ENCODE measurements around the gene CHD9. TPM values are rescaled to one million over a fixed set of nuclear protein-coding genes. Genes with fewer than 3 reads are reported as not detected.

Gene CHD9
- total and polyA plus RNA-seq, 9 donors: 22.6 to 94.8 (median 46.8) TPM

GRCh38 chr16:53058882-53059281 lies 4.1 kb downstream of the CHD9 start:
- peaks cover 10% of the 10 kb centered on the region for H3K36me3 ChIP-seq (ENCODE audit: control insufficient read depth, insufficient read depth, low read length)
- H3K27ac ChIP-seq (ENCODE audit: low read length): no peak overlapping the region
- no peaks in the 10 kb centered on the region for H3K9me3 ChIP-seq (replicated peaks; ENCODE audit: control insufficient read depth, low read depth, low read length)
- H3K27me3 ChIP-seq (ENCODE audit: control insufficient read depth, insufficient read depth, low read length): no peaks in the 10 kb centered on the region
- no peak overlapping the region for H3K4me3 ChIP-seq (ENCODE audit: low read length)
- peaks cover 31% of the 10 kb centered on the region for H3K4me1 ChIP-seq (ENCODE audit: control insufficient read depth, insufficient read depth, low read length)
- 40% methylated on average over 1 of the region's 5 CpGs for WGBS (ENCODE audit: insufficient coverage)
- no peak for DNase-seq

GRCh38 chr16:53059672-53060071 lies 4.9 kb downstream of the CHD9 start:
- H3K36me3 ChIP-seq (ENCODE audit: control insufficient read depth, insufficient read depth, low read length): peaks cover 10% of the 10 kb centered on the region
- no peak for DNase-seq
- H3K4me1 ChIP-seq (ENCODE audit: control insufficient read depth, insufficient read depth, low read length): peaks cover 28% of the 10 kb centered on the region
- WGBS (ENCODE audit: insufficient coverage): no CpG with 5 or more reads among the region's 7 CpGs
- no peaks in the 10 kb centered on the region for H3K9me3 ChIP-seq (replicated peaks; ENCODE audit: control insufficient read depth, low read depth, low read length)
- no peak overlapping the region for H3K27ac ChIP-seq (ENCODE audit: low read length)
- no peak overlapping the region for H3K4me3 ChIP-seq (ENCODE audit: low read length)
- no peaks in the 10 kb centered on the region for H3K27me3 ChIP-seq (ENCODE audit: control insufficient read depth, insufficient read depth, low read length)

- no peak overlapping the region for H3K4me3 ChIP-seq (ENCODE audit: low read length)
- no peaks in the 10 kb centered on the region for H3K27me3 ChIP-seq (ENCODE audit: control insufficient read depth, insufficient read depth, low read length)
- H3K9me3 ChIP-seq (replicated peaks; ENCODE audit: control insufficient read depth, low read depth, low read length): no peaks in the 10 kb centered on the region
- no peak overlapping the region for H3K27ac ChIP-seq (ENCODE audit: low read length)
- no peak for DNase-seq
- H3K36me3 ChIP-seq (ENCODE audit: control insufficient read depth, insufficient read depth, low read length): peaks cover 10% of the 10 kb centered on the region
- H3K4me1 ChIP-seq (ENCODE audit: control insufficient read depth, insufficient read depth, low read length): peaks cover 28% of the 10 kb centered on the region
- WGBS (ENCODE audit: insufficient coverage): 46% methylated on average over 2 of the region's 5 CpGs
Observed at GRCh38 chr16:53061256-53061655, 6.5 kb downstream of the CHD9 start.

GRCh38 chr16:53061701-53062159 lies 6.9 kb downstream of the CHD9 start:
- Histone ChIP-seq H3K27me3 (ENCODE audit: control insufficient read depth, insufficient read depth, low read length) (no peaks in the 10 kb centered on the region), H3K27ac (ENCODE audit: low read length) (no peak overlapping the region), H3K36me3 (ENCODE audit: control insufficient read depth, insufficient read depth, low read length) (peaks cover 10% of the 10 kb centered on the region), H3K9me3 (replicated peaks; ENCODE audit: control insufficient read depth, low read depth, low read length) (no peaks in the 10 kb centered on the region), H3K4me3 (ENCODE audit: low read length) (no peak overlapping the region), H3K4me1 (ENCODE audit: control insufficient read depth, insufficient read depth, low read length) (peaks cover 28% of the 10 kb centered on the region)
- 36% methylated on average over 3 of the region's 3 CpGs for WGBS (ENCODE audit: insufficient coverage)
- no peak for DNase-seq

GRCh38 chr16:53064081-53064578 lies 9.3 kb downstream of the CHD9 start:
- peaks cover 17% of the 10 kb centered on the region for H3K36me3 ChIP-seq (ENCODE audit: control insufficient read depth, insufficient read depth, low read length)
- H3K4me3 ChIP-seq (ENCODE audit: low read length): no peak overlapping the region
- peaks cover 25% of the 10 kb centered on the region for H3K4me1 ChIP-seq (ENCODE audit: control insufficient read depth, insufficient read depth, low read length)
- no peaks in the 10 kb centered on the region for H3K27me3 ChIP-seq (ENCODE audit: control insufficient read depth, insufficient read depth, low read length)
- H3K9me3 ChIP-seq (replicated peaks; ENCODE audit: control insufficient read depth, low read depth, low read length): no peaks in the 10 kb centered on the region
- WGBS (ENCODE audit: insufficient coverage): no CpG with 5 or more reads among the region's 1 CpG
- DNase-seq: no peak
- peak overlapping the region; percentile 54 for H3K27ac ChIP-seq (ENCODE audit: low read length)

GRCh38 chr16:53065461-53066061 lies 10.8 kb downstream of the CHD9 start:
- Histone ChIP-seq H3K27me3 (ENCODE audit: control insufficient read depth, insufficient read depth, low read length) (no peaks in the 10 kb centered on the region), H3K9me3 (replicated peaks; ENCODE audit: control insufficient read depth, low read depth, low read length) (no peaks in the 10 kb centered on the region), H3K27ac (ENCODE audit: low read length) (peak overlapping the region; percentile 90), H3K36me3 (ENCODE audit: control insufficient read depth, insufficient read depth, low read length) (peaks cover 13% of the 10 kb centered on the region), H3K4me3 (ENCODE audit: low read length) (no peak overlapping the region), H3K4me1 (ENCODE audit: control insufficient read depth, insufficient read depth, low read length) (peaks cover 25% of the 10 kb centered on the region)
- DNase-seq: peak; percentile 94
- no CpG with 5 or more reads among the region's 6 CpGs for WGBS (ENCODE audit: insufficient coverage)

- DNase-seq: no peak
- peaks cover 13% of the 10 kb centered on the region for H3K36me3 ChIP-seq (ENCODE audit: control insufficient read depth, insufficient read depth, low read length)
- H3K9me3 ChIP-seq (replicated peaks; ENCODE audit: control insufficient read depth, low read depth, low read length): no peaks in the 10 kb centered on the region
- no peaks in the 10 kb centered on the region for H3K27me3 ChIP-seq (ENCODE audit: control insufficient read depth, insufficient read depth, low read length)
- no peak overlapping the region for H3K4me3 ChIP-seq (ENCODE audit: low read length)
- no CpG with 5 or more reads among the region's 2 CpGs for WGBS (ENCODE audit: insufficient coverage)
- H3K27ac ChIP-seq (ENCODE audit: low read length): no peak overlapping the region
- peaks cover 31% of the 10 kb centered on the region for H3K4me1 ChIP-seq (ENCODE audit: control insufficient read depth, insufficient read depth, low read length)
Observed at GRCh38 chr16:53067675-53068074, 12.9 kb downstream of the CHD9 start.

GRCh38 chr16:53068423-53068833 lies 13.6 kb downstream of the CHD9 start:
- H3K36me3 ChIP-seq (ENCODE audit: control insufficient read depth, insufficient read depth, low read length): peaks cover 13% of the 10 kb centered on the region
- no peak for DNase-seq
- no peaks in the 10 kb centered on the region for H3K9me3 ChIP-seq (replicated peaks; ENCODE audit: control insufficient read depth, low read depth, low read length)
- H3K4me3 ChIP-seq (ENCODE audit: low read length): no peak overlapping the region
- peaks cover 34% of the 10 kb centered on the region for H3K4me1 ChIP-seq (ENCODE audit: control insufficient read depth, insufficient read depth, low read length)
- WGBS (ENCODE audit: insufficient coverage): 89% methylated on average over 1 of the region's 4 CpGs
- no peaks in the 10 kb centered on the region for H3K27me3 ChIP-seq (ENCODE audit: control insufficient read depth, insufficient read depth, low read length)
- H3K27ac ChIP-seq (ENCODE audit: low read length): no peak overlapping the region

GRCh38 chr16:53069772-53070171 lies 15.0 kb downstream of the CHD9 start:
- Histone ChIP-seq H3K27ac (ENCODE audit: low read length) (no peak overlapping the region), H3K4me3 (ENCODE audit: low read length) (no peak overlapping the region), H3K9me3 (replicated peaks; ENCODE audit: control insufficient read depth, low read depth, low read length) (peaks cover 4% of the 10 kb centered on the region), H3K4me1 (ENCODE audit: control insufficient read depth, insufficient read depth, low read length) (peaks cover 32% of the 10 kb centered on the region), H3K27me3 (ENCODE audit: control insufficient read depth, insufficient read depth, low read length) (no peaks in the 10 kb centered on the region), H3K36me3 (ENCODE audit: control insufficient read depth, insufficient read depth, low read length) (peaks cover 13% of the 10 kb centered on the region)
- WGBS (ENCODE audit: insufficient coverage): no CpG with 5 or more reads among the region's 2 CpGs
- no peak for DNase-seq

- peak overlapping the region; percentile 94 for H3K27ac ChIP-seq (ENCODE audit: low read length)
- H3K36me3 ChIP-seq (ENCODE audit: control insufficient read depth, insufficient read depth, low read length): peaks cover 13% of the 10 kb centered on the region
- WGBS (ENCODE audit: insufficient coverage): 0% methylated on average over 2 of the region's 6 CpGs
- peak overlapping the region; percentile 36 for H3K4me3 ChIP-seq (ENCODE audit: low read length)
- DNase-seq: peak; percentile 99
- H3K4me1 ChIP-seq (ENCODE audit: control insufficient read depth, insufficient read depth, low read length): peaks cover 17% of the 10 kb centered on the region
- H3K27me3 ChIP-seq (ENCODE audit: control insufficient read depth, insufficient read depth, low read length): no peaks in the 10 kb centered on the region
- peaks cover 4% of the 10 kb centered on the region for H3K9me3 ChIP-seq (replicated peaks; ENCODE audit: control insufficient read depth, low read depth, low read length)
Observed at GRCh38 chr16:53071748-53072301, 17.0 kb downstream of the CHD9 start.

Data from muscle of leg (tissue), 11 donors.